ENCODE results near the gene ADARB1.

ADARB1 gene

GRCh38 chr21:45202889-45203288 lies 128.5 kb downstream of the ADARB1 start:
- DNase-seq (ENCODE audit: low spot score) = no peak
- no peak for TF ChIP-seq CTCF (IDR thresholded peaks at IDR 0.05; ENCODE audit: extremely low read depth, missing control alignments)

- TF ChIP-seq CTCF (IDR thresholded peaks at IDR 0.05; ENCODE audit: extremely low read depth, missing control alignments) = no peak
- no peak for DNase-seq (ENCODE audit: low spot score)
Measured at GRCh38 chr21:45203983-45204382, 129.6 kb downstream of the ADARB1 start.

- no peak for TF ChIP-seq CTCF (IDR thresholded peaks at IDR 0.05; ENCODE audit: extremely low read depth, missing control alignments)
- DNase-seq (ENCODE audit: low spot score) = no peak
Measured at GRCh38 chr21:45204395-45204794, 130.0 kb downstream of the ADARB1 start.

GRCh38 chr21:45207839-45208626 lies 133.7 kb downstream of the ADARB1 start:
- DNase-seq (ENCODE audit: low spot score) = no peak
- no peak for TF ChIP-seq CTCF (IDR thresholded peaks at IDR 0.05; ENCODE audit: extremely low read depth, missing control alignments)

- no peak for TF ChIP-seq CTCF (IDR thresholded peaks at IDR 0.05; ENCODE audit: extremely low read depth, missing control alignments)
- DNase-seq (ENCODE audit: low spot score) = no peak
Measured at GRCh38 chr21:45208627-45208951, 134.2 kb downstream of the ADARB1 start.

- no peak for TF ChIP-seq CTCF (IDR thresholded peaks at IDR 0.05; ENCODE audit: extremely low read depth, missing control alignments)
- DNase-seq (ENCODE audit: low spot score) = no peak
Measured at GRCh38 chr21:45209046-45209445, 134.7 kb downstream of the ADARB1 start.

GRCh38 chr21:45209685-45210284 lies 135.4 kb downstream of the ADARB1 start:
- peak; percentile 61 for DNase-seq (ENCODE audit: low spot score)
- no peak for TF ChIP-seq CTCF (IDR thresholded peaks at IDR 0.05; ENCODE audit: extremely low read depth, missing control alignments)

Data from GM20000 (cell line).